Measurements from ENCODE around the gene TRIM56. TPM values are rescaled to one million over a fixed set of nuclear protein-coding genes. Genes with fewer than 3 reads are reported as not detected.
"Not testable (repeated sequence)": the region's sequence is repeated elsewhere in the genome, so short reads cannot be mapped to it uniquely, and the experiment has no call there.

The TRIM56 gene
- total and polyA plus RNA-seq, 8 donors, result 7.6 to 26.5 (median 14.7) TPM

- intact Hi-C loops (cut with DNase I), result no loop called here
- 52 to 55% methylated on average over 7 of the region's 7 CpGs for WGBS, 2 donors
- DNase-seq (no peak), ATAC-seq (no peak), FAIRE-seq (no peak)
- Histone ChIP-seq H3K4me3 (no peak overlapping the region), H3K4me1 (no peaks in the 10 kb centered on the region), H3K27me3 (no peaks in the 10 kb centered on the region), H3K36me3 (no peaks in the 10 kb centered on the region), H3K9me3 (no peaks in the 10 kb centered on the region), H3K27ac (no peak overlapping the region)
- TF ChIP-seq CTCF (IDR thresholded peaks at IDR 0.05), result no peak
Measured at GRCh38 chr7:101108961-101109360, 23.7 kb downstream of the TRIM56 start.

GRCh38 chr7:101109368-101109767, 24.1 kb downstream of the TRIM56 start:
- no peak for TF ChIP-seq CTCF (IDR thresholded peaks at IDR 0.05)
- Histone ChIP-seq H3K36me3 (no peaks in the 10 kb centered on the region), H3K27ac (no peak overlapping the region), H3K9me3 (no peaks in the 10 kb centered on the region), H3K27me3 (no peaks in the 10 kb centered on the region), H3K4me1 (no peaks in the 10 kb centered on the region), H3K4me3 (no peak overlapping the region)
- FAIRE-seq (no peak), DNase-seq (no peak), ATAC-seq (no peak)
- 55 to 66% methylated on average over 6 of the region's 6 CpGs for WGBS, 2 donors
- intact Hi-C loops (cut with DNase I), result no loop called here

- TF ChIP-seq CTCF (IDR thresholded peaks at IDR 0.05), result no peak
- Histone ChIP-seq H3K9me3 (no peaks in the 10 kb centered on the region), H3K36me3 (no peaks in the 10 kb centered on the region), H3K4me3 (no peak overlapping the region), H3K27me3 (no peaks in the 10 kb centered on the region), H3K27ac (no peak overlapping the region), H3K4me1 (no peaks in the 10 kb centered on the region)
- FAIRE-seq (no peak), DNase-seq (no peak), ATAC-seq (no peak)
- intact Hi-C loops (cut with DNase I), result no loop called here
- 84 to 88% methylated on average over 4 to 5 of the region's 5 CpGs for WGBS, 2 donors
Measured at GRCh38 chr7:101111261-101111660, 26.0 kb downstream of the TRIM56 start.

GRCh38 chr7:101112233-101112632, 27.0 kb downstream of the TRIM56 start:
- H3K4me1 ChIP-seq, result no peaks in the 10 kb centered on the region
- no peaks in the 10 kb centered on the region for H3K9me3 ChIP-seq
- no peak for TF ChIP-seq CTCF (IDR thresholded peaks at IDR 0.05)
- no peaks in the 10 kb centered on the region for H3K36me3 ChIP-seq
- no peak overlapping the region for H3K4me3 ChIP-seq
- intact Hi-C loops (cut with DNase I), result no loop called here
- H3K27ac ChIP-seq, result peak overlapping the region in 2 of 4 donors; percentile 6 to 8
- FAIRE-seq (no peak), DNase-seq (peak in 1 of 6 donors; percentile 49), ATAC-seq (no peak)
- no peaks in the 10 kb centered on the region for H3K27me3 ChIP-seq
- WGBS, 2 donors, result 77 to 78% methylated on average over 11 of the region's 11 CpGs

- H3K9me3 ChIP-seq; H3K4me1 ChIP-seq; H3K36me3 ChIP-seq; H3K27ac ChIP-seq; FAIRE-seq; H3K27me3 ChIP-seq; H3K4me3 ChIP-seq; ATAC-seq; DNase-seq; intact Hi-C loops (cut with DNase I): not testable (repeated sequence)
- 92 to 97% methylated on average over 7 of the region's 7 CpGs for WGBS, 2 donors
Measured at GRCh38 chr7:101113140-101113539, 27.9 kb downstream of the TRIM56 start.

- intact Hi-C loops (cut with DNase I), result no loop called here
- Histone ChIP-seq H3K4me1 (no peaks in the 10 kb centered on the region), H3K27me3 (no peaks in the 10 kb centered on the region), H3K9me3 (no peaks in the 10 kb centered on the region), H3K27ac (no peak overlapping the region), H3K36me3 (no peaks in the 10 kb centered on the region), H3K4me3 (no peak overlapping the region)
- no peak for ATAC-seq
- 73 to 74% methylated on average over 11 of the region's 11 CpGs for WGBS, 2 donors
- no peak for DNase-seq
- no peak for FAIRE-seq
- no peak for TF ChIP-seq CTCF (IDR thresholded peaks at IDR 0.05)
Measured at GRCh38 chr7:101113836-101114235, 28.6 kb downstream of the TRIM56 start.

All from pancreas (tissue), 10 donors.